ENCODE results near the gene MAML1.

DNA sequence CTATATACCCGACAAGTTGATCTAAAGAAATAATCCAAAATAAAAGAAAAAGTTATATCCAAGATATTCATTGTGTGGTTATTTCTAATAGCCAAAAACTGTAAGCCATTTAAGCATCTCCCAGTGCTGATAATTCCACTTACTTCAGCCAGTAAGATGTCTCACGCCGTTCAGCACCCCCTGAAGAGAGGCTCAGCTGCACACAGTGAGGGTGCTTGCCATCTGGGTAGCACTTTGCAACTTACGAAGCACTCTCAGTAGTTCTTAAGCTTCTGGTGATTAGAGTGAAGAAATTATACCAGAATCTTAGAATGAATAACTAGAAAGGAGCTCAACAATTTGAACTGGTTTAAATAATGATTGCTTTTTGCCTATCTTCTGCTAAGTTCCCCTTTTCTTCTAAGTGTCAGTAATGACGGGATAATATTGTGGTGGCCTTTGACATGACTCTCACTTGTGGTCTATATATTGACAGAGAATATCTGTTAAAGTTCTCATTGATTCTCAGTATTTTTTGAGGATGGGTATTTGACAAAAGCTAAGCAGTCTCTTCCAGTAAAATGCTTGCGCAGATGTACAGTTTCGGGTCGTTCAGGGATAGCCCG is 35.0 kb downstream of the MAML1 start:
- no peak for TF ChIP-seq POLR2AphosphoS5 (IDR thresholded peaks at IDR 0.05; ENCODE audit: low read depth, low read length)
- no peak for TF ChIP-seq ELF1 (IDR thresholded peaks at IDR 0.05)
- TF ChIP-seq, protein P1, sequence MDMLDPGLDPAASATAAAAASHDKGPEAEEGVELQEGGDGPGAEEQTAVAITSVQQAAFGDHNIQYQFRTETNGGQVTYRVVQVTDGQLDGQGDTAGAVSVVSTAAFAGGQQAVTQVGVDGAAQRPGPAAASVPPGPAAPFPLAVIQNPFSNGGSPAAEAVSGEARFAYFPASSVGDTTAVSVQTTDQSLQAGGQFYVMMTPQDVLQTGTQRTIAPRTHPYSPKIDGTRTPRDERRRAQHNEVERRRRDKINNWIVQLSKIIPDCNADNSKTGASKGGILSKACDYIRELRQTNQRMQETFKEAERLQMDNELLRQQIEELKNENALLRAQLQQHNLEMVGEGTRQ (IDR thresholded peaks at IDR 0.05; ENCODE audit: borderline replicate concordance, low read depth, low read length) = no peak
- TF ChIP-seq RAD21 (IDR thresholded peaks at IDR 0.05; ENCODE audit: low read length) = no peak
- TF ChIP-seq, protein P2, sequence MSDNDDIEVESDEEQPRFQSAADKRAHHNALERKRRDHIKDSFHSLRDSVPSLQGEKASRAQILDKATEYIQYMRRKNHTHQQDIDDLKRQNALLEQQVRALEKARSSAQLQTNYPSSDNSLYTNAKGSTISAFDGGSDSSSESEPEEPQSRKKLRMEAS (IDR thresholded peaks at IDR 0.05; ENCODE audit: low read depth) = no peak
- no peak for TF ChIP-seq CHD2 (IDR thresholded peaks at IDR 0.05; ENCODE audit: low read length, partially characterized antibody)
- TF ChIP-seq SMC3 (IDR thresholded peaks at IDR 0.05; ENCODE audit: low read depth, low read length) = no peak
- TF ChIP-seq, protein P3, sequence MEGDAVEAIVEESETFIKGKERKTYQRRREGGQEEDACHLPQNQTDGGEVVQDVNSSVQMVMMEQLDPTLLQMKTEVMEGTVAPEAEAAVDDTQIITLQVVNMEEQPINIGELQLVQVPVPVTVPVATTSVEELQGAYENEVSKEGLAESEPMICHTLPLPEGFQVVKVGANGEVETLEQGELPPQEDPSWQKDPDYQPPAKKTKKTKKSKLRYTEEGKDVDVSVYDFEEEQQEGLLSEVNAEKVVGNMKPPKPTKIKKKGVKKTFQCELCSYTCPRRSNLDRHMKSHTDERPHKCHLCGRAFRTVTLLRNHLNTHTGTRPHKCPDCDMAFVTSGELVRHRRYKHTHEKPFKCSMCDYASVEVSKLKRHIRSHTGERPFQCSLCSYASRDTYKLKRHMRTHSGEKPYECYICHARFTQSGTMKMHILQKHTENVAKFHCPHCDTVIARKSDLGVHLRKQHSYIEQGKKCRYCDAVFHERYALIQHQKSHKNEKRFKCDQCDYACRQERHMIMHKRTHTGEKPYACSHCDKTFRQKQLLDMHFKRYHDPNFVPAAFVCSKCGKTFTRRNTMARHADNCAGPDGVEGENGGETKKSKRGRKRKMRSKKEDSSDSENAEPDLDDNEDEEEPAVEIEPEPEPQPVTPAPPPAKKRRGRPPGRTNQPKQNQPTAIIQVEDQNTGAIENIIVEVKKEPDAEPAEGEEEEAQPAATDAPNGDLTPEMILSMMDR (IDR thresholded peaks at IDR 0.05) = no peak
- no peak for TF ChIP-seq FOSL2 (IDR thresholded peaks at IDR 0.05; ENCODE audit: borderline replicate concordance, low read depth)
- TF ChIP-seq, protein P4, sequence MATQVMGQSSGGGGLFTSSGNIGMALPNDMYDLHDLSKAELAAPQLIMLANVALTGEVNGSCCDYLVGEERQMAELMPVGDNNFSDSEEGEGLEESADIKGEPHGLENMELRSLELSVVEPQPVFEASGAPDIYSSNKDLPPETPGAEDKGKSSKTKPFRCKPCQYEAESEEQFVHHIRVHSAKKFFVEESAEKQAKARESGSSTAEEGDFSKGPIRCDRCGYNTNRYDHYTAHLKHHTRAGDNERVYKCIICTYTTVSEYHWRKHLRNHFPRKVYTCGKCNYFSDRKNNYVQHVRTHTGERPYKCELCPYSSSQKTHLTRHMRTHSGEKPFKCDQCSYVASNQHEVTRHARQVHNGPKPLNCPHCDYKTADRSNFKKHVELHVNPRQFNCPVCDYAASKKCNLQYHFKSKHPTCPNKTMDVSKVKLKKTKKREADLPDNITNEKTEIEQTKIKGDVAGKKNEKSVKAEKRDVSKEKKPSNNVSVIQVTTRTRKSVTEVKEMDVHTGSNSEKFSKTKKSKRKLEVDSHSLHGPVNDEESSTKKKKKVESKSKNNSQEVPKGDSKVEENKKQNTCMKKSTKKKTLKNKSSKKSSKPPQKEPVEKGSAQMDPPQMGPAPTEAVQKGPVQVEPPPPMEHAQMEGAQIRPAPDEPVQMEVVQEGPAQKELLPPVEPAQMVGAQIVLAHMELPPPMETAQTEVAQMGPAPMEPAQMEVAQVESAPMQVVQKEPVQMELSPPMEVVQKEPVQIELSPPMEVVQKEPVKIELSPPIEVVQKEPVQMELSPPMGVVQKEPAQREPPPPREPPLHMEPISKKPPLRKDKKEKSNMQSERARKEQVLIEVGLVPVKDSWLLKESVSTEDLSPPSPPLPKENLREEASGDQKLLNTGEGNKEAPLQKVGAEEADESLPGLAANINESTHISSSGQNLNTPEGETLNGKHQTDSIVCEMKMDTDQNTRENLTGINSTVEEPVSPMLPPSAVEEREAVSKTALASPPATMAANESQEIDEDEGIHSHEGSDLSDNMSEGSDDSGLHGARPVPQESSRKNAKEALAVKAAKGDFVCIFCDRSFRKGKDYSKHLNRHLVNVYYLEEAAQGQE (IDR thresholded peaks at IDR 0.05; ENCODE audit: low read depth, low read length) = no peak

Measured in SK-N-SH (cell line).